ENCODE measurements around the gene PLEK2. TPM values are rescaled to one million over a fixed set of nuclear protein-coding genes. Genes with fewer than 3 reads are reported as not detected.
"Not testable (repeated sequence)": the region's sequence is repeated elsewhere in the genome, so short reads cannot be mapped to it uniquely, and the experiment has no call there.

PLEK2 gene
- total RNA-seq, 2 experiments from 2014 or later = 0.85 to 0.97 TPM

DNA sequence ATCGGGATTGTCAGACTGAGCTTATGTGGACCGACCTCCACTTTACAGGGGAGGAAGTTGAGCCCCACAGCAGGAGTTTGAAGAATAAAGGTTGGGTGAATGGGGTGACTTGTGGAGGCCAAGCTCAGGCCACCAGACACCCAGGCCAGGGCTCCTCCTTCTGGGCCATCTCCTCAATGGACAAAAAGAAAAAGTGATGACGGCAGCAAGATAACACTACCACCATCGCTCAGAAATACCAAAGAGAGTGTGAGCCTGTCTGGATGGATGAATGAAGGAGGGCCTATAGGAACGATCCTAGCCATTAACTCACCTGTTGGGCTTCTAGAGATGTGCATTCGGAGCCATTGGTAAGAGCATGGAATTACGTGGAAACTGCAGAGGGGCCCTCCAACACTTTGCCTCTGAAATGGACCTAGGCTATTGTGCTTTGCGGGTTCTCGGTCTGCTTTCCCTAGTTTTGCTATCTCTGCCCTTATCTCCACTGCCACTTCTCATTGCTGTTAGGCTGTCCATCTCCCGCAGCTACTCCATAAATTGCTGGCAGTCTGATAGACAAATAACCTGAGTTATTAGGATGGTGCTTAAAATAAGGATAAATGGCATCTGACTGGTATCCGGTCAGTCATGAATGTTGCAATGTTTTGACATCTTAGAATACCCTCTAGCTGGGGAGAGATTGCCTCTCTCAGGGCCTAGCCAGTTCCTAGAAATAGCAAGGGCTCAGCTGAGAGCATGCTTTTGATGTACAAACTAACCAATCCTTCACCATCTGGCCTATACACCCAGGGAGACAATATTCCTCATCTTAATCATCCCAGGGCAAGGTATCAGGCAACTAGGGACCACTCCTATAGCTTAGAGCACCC lies 9.6 kb upstream of the PLEK2 start:
- POLR2A ChIA-PET = no interaction called here
- H3K27ac Mint-ChIP-seq = no peak overlapping the region
- H3K36me3 Mint-ChIP-seq = no peaks in the 10 kb centered on the region
- no peak overlapping the region for H3K4me3 Mint-ChIP-seq
- H3K4me1 Mint-ChIP-seq = peaks cover 6% of the 10 kb centered on the region
- peaks cover 35% of the 10 kb centered on the region for H3K27me3 Mint-ChIP-seq
- no peak for DNase-seq
- no peak for ATAC-seq (ENCODE audit: low read depth)
- H3K9me3 Mint-ChIP-seq = no peaks in the 10 kb centered on the region

GRCh38 chr14:67420102-67420739 lies 8.3 kb upstream of the PLEK2 start:
- POLR2A ChIA-PET = no interaction called here
- Mint-ChIP-seq H3K9me3 (no peaks in the 10 kb centered on the region), H3K4me1 (peaks cover 6% of the 10 kb centered on the region), H3K27ac (no peak overlapping the region), H3K4me3 (no peak overlapping the region), H3K36me3 (no peaks in the 10 kb centered on the region), H3K27me3 (peaks cover 26% of the 10 kb centered on the region)
- DNase-seq = peak; percentile 58
- peak; percentile 54 for ATAC-seq (ENCODE audit: low read depth)

- ATAC-seq (ENCODE audit: low read depth) = no peak
- DNase-seq = no peak
- POLR2A ChIA-PET = no interaction called here
- Mint-ChIP-seq H3K4me3 (no peak overlapping the region), H3K9me3 (no peaks in the 10 kb centered on the region), H3K4me1 (peaks cover 11% of the 10 kb centered on the region), H3K36me3 (no peaks in the 10 kb centered on the region), H3K27ac (no peak overlapping the region), H3K27me3 (peaks cover 16% of the 10 kb centered on the region)
Measured at GRCh38 chr14:67418401-67419191, 6.6 kb upstream of the PLEK2 start.

GRCh38 chr14:67417633-67418032 lies 5.7 kb upstream of the PLEK2 start:
- ATAC-seq (ENCODE audit: low read depth) = no peak
- no peak for DNase-seq
- Mint-ChIP-seq H3K36me3 (no peaks in the 10 kb centered on the region), H3K4me3 (no peak overlapping the region), H3K9me3 (no peaks in the 10 kb centered on the region), H3K27me3 (peaks cover 15% of the 10 kb centered on the region), H3K4me1 (peaks cover 6% of the 10 kb centered on the region), H3K27ac (no peak overlapping the region)
- POLR2A ChIA-PET = no interaction called here

DNA sequence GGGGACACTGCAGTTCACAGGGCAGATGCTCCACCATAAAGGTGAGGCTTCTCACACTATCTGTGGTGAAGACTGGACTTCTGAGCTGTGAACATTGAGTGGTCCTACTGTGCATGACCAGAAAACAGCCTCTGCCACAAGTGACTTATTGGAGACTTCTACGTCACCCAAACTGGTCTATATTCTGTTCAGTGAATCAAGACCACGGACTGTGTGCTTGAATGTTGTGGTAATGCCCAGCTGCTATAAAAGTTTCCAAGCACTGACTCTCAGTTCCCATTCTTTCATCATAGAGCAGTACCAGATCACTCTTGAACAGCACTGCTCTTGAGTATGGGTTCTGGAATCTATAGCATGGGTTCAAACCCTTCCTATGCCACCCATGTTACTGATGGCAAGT lies 4.8 kb upstream of the PLEK2 start:
- H3K27me3 Mint-ChIP-seq = peaks cover 20% of the 10 kb centered on the region
- H3K4me3 Mint-ChIP-seq = no peak overlapping the region
- DNase-seq = no peak
- H3K36me3 Mint-ChIP-seq = no peaks in the 10 kb centered on the region
- H3K9me3 Mint-ChIP-seq = no peaks in the 10 kb centered on the region
- no peak overlapping the region for H3K27ac Mint-ChIP-seq
- H3K4me1 Mint-ChIP-seq = peaks cover 8% of the 10 kb centered on the region
- POLR2A ChIA-PET = no interaction called here
- no peak for ATAC-seq (ENCODE audit: low read depth)

GRCh38 chr14:67416085-67416484 lies 4.1 kb upstream of the PLEK2 start:
- no peak for DNase-seq
- POLR2A ChIA-PET = no interaction called here
- no peaks in the 10 kb centered on the region for H3K9me3 Mint-ChIP-seq
- no peak for ATAC-seq (ENCODE audit: low read depth)
- no peak overlapping the region for H3K4me3 Mint-ChIP-seq
- no peak overlapping the region for H3K27ac Mint-ChIP-seq
- no peaks in the 10 kb centered on the region for H3K36me3 Mint-ChIP-seq
- H3K4me1 Mint-ChIP-seq = peaks cover 8% of the 10 kb centered on the region
- H3K27me3 Mint-ChIP-seq = peaks cover 20% of the 10 kb centered on the region

GRCh38 chr14:67415610-67416009 lies 3.6 kb upstream of the PLEK2 start:
- H3K27me3 Mint-ChIP-seq = peaks cover 16% of the 10 kb centered on the region
- H3K4me1 Mint-ChIP-seq; H3K4me3 Mint-ChIP-seq; POLR2A ChIA-PET; DNase-seq; H3K27ac Mint-ChIP-seq; H3K9me3 Mint-ChIP-seq; ATAC-seq (ENCODE audit: low read depth); H3K36me3 Mint-ChIP-seq: not testable (repeated sequence)

DNA sequence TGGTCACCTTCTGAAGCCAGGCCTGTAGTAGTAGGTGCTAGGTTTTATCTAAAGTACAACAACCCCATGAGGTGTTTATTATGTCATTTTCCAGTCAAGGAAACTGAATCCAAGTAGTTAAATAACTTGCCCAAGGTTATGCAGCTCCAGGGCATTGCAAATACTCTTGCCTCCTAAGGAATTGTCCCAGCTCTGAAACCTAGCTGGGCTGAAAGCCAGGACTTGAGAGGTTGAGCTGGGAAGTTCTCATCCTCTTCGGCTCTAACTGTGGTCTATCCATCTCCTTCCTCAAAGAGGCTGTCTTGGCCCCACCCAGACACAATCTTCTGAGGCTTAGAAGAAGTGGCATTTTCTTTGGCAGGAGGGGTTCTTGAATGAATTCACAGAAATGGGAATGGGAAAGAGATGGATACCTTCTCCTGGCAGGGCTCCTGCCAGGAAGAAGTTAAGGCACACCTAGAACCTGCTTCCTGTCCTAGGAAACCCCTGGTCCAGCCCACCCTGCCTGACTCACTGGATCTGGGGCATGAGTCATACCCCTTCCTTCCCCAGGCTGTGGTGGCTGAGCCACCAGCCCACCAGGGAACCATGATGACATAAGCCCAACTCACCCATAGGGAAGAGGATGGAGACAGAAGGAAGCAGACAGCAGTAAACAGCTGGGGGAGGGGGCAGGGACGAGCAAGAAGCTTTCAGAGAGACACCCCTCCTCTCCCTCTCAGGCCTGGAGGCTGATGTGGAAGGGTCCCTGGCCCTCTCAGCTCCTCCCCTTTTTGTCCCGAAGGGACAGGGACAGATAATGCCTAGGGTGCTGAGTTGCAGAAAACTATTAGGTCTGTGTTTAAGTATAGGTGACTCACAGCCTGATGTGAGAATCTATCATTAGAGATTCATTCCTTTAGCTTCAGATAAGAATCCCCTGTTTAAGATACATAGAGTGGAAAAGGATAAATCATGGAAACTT lies 2.1 kb upstream of the PLEK2 start:
- ATAC-seq (ENCODE audit: low read depth) = peak; percentile 34
- peaks cover 8% of the 10 kb centered on the region for H3K4me1 Mint-ChIP-seq
- no peak for DNase-seq
- POLR2A ChIA-PET = no interaction called here
- H3K27ac Mint-ChIP-seq = no peak overlapping the region
- H3K27me3 Mint-ChIP-seq = peaks cover 15% of the 10 kb centered on the region
- H3K4me3 Mint-ChIP-seq = no peak overlapping the region
- H3K9me3 Mint-ChIP-seq = no peaks in the 10 kb centered on the region
- no peaks in the 10 kb centered on the region for H3K36me3 Mint-ChIP-seq

DNA sequence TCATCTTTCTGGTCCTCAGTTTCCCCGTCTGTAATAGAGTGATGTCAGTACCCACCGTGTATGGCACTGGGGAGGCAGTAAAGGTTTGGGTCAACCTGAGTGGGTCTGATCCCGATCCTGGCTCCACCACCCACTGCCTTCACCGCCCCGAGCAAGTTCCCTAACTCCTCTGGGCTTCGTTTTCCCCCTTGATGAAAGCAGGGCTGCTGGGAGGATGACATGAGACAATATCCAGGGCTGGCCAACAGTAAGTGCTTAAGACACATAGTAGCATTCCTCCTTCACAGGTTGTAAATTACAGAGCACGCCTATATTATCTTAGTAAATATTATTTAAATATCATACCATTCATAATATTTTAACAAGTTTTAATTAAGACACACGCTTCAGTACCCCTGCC lies 595 bp downstream of the PLEK2 start:
- H3K36me3 Mint-ChIP-seq = no peaks in the 10 kb centered on the region
- no peak overlapping the region for H3K27ac Mint-ChIP-seq
- H3K9me3 Mint-ChIP-seq = no peaks in the 10 kb centered on the region
- POLR2A ChIA-PET = no interaction called here
- H3K4me3 Mint-ChIP-seq = no peak overlapping the region
- H3K4me1 Mint-ChIP-seq = peaks cover 8% of the 10 kb centered on the region
- DNase-seq (no peak), ATAC-seq (ENCODE audit: low read depth) (no peak)
- peaks cover 9% of the 10 kb centered on the region for H3K27me3 Mint-ChIP-seq

DNA sequence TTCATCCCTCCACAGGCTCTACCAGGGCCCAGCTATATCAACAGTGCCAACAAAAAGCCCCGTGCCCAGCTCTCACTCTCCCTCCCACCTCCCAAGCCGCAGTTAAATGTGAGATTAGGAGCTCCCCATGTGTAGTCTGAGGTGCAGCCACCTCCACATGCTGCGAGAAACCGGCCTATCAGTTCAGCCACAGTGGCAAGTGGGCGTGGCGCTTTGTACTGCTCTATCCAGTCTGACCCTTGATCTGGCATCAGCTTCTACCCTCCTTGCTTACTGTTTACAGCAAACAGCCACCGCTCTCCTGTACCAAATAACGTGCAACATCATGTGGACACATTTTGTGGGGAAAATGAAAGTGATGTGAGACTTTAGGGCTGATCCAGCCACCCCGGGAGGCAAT lies 1.7 kb downstream of the PLEK2 start:
- H3K4me1 Mint-ChIP-seq = peaks cover 8% of the 10 kb centered on the region
- no peak overlapping the region for H3K4me3 Mint-ChIP-seq
- DNase-seq = no peak
- H3K27ac Mint-ChIP-seq = no peak overlapping the region
- POLR2A ChIA-PET = no interaction called here
- ATAC-seq (ENCODE audit: low read depth) = no peak
- H3K27me3 Mint-ChIP-seq = peaks cover 9% of the 10 kb centered on the region
- no peaks in the 10 kb centered on the region for H3K36me3 Mint-ChIP-seq
- no peaks in the 10 kb centered on the region for H3K9me3 Mint-ChIP-seq

GRCh38 chr14:67409461-67409860 lies 2.5 kb downstream of the PLEK2 start:
- Mint-ChIP-seq H3K27ac (no peak overlapping the region), H3K4me1 (peaks cover 7% of the 10 kb centered on the region), H3K9me3 (no peaks in the 10 kb centered on the region), H3K4me3 (no peak overlapping the region), H3K27me3 (peaks cover 9% of the 10 kb centered on the region), H3K36me3 (no peaks in the 10 kb centered on the region)
- ATAC-seq (ENCODE audit: low read depth) (no peak), DNase-seq (no peak)
- POLR2A ChIA-PET = no interaction called here

DNA sequence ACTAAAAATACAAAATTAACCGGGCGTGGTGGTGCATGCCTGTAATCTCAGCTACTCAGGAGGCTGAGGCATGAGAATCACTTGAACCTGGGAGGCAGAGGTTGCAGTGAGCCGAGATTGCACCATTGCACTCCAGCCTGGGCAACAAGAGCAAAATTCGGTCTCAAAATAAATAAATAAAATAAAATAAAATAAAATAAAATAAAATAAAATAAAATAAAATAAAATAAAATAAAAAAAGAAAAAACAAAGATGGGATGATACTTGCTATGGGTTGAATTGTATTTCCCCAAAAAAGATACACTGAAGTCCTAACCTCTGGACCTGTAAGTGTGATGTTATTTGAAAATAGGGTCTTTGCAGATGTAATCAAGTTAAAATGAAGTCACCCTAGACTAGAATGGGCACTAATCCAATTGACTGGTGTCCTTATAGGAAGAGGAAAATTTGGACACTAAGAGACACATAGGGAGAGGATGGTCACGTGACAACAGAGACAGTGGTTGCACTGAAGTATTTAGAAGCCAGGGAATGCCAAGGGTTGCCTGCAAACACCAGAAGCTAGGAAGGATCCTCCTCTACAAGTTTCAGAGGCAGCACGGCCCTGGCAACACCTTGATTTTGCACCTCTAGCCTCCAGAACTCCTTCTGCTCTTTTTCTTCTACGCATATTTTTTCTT lies 3.7 kb downstream of the PLEK2 start:
- ATAC-seq (ENCODE audit: low read depth); H3K9me3 Mint-ChIP-seq; DNase-seq; H3K36me3 Mint-ChIP-seq; H3K4me3 Mint-ChIP-seq; H3K27me3 Mint-ChIP-seq; POLR2A ChIA-PET; H3K27ac Mint-ChIP-seq; H3K4me1 Mint-ChIP-seq: not testable (repeated sequence)
